Measurements from ENCODE around the gene HMG20B. TPM values are rescaled to one million over a fixed set of nuclear protein-coding genes. Genes with fewer than 3 reads are reported as not detected.

Gene HMG20B
- total and polyA plus RNA-seq, 2 of the 8 experiments (the other 6 are each of a cell fraction or from before 2014, with no cell fraction given) = 42.9 to 74.2 TPM

- Histone ChIP-seq H3K23me2 (ENCODE audit: low read depth, low read length) (peaks cover 5% of the 10 kb centered on the region; the same call in 1 of the 2 replicates), H3K4ac (replicated peaks; ENCODE audit: insufficient read length, low read depth, low read length) (no peak overlapping the region), H2BK15ac (ENCODE audit: low read length) (no peak overlapping the region), H3K23ac (ENCODE audit: insufficient read length) (no peak overlapping the region), H2BK120ac (replicated peaks; ENCODE audit: low read depth, low read length) (no peak overlapping the region), H2BK20ac (ENCODE audit: low read length) (no peak overlapping the region), H3K9ac (replicated peaks in 1 of 4; ENCODE audit: extremely low read depth in 1 of 4, low read depth in 3 of 4, low read length in 3 of 4) (no peak overlapping the region), H3K79me2 (ENCODE audit: control insufficient read depth in 1 of 2, insufficient read depth in 2 of 2, low read length in 2 of 2) (no peaks in the 10 kb centered on the region), H3K56ac (replicated peaks; ENCODE audit: insufficient read length, low read depth, low read length) (no peak overlapping the region), H3K4me1 (replicated peaks in 1 of 4; ENCODE audit: control insufficient read depth in 3 of 4, insufficient read depth in 4 of 4, low read length in 3 of 4) (peaks cover 0 to 3% (median 1%) of the 10 kb centered on the region in 4 experiments; a peak in 4 of 7 replicates), H2BK12ac (ENCODE audit: low read depth, low read length) (no peak overlapping the region), H2BK5ac (ENCODE audit: low read depth, low read length) (no peak overlapping the region), H2AK5ac (ENCODE audit: low read depth, low read length) (no peak overlapping the region), H2AFZ (ENCODE audit: low read length) (no peak overlapping the region), H3K27me3 (replicated peaks in 1 of 4; ENCODE audit: control insufficient read depth in 3 of 4, extremely low read depth in 1 of 4, insufficient read depth in 3 of 4, low read length in 3 of 4) (peaks cover 0 to 13% (median 12%) of the 10 kb centered on the region in 4 experiments; a peak in 5 of 7 replicates), H4K8ac (ENCODE audit: extremely low read depth, insufficient read depth, low read length) (no peak overlapping the region), H3K4me2 (ENCODE audit: insufficient read depth in 1 of 2, low read depth in 2 of 2, low read length in 2 of 2) (no peak overlapping the region), H3K4me3 (ENCODE audit: extremely low read depth in 1 of 4, insufficient read depth in 2 of 4, low read depth in 3 of 4, low read length in 4 of 4) (no peak overlapping the region), H4K91ac (replicated peaks; ENCODE audit: insufficient read length, low read length) (no peak overlapping the region), H3K27ac (ENCODE audit: low read depth, low read length) (no peak overlapping the region), H3K14ac (ENCODE audit: insufficient read length) (no peak overlapping the region), H3K79me1 (ENCODE audit: low read depth, low read length) (no peaks in the 10 kb centered on the region), H4K5ac (ENCODE audit: insufficient read length, low read depth, low read length) (no peak overlapping the region), H3K36me3 (ENCODE audit: control insufficient read depth in 2 of 4, insufficient read depth in 4 of 4, low read length in 3 of 4) (no peaks in the 10 kb centered on the region), H3K9me3 (ENCODE audit: insufficient read depth in 2 of 2, low read depth in 1 of 2, low read length in 1 of 2) (no peaks in the 10 kb centered on the region), H3K18ac (ENCODE audit: extremely low read depth, low read length) (no peak overlapping the region), H4K20me1 (replicated peaks in 1 of 2; ENCODE audit: control insufficient read depth in 1 of 2, insufficient read depth in 2 of 2, low read length in 2 of 2) (peaks cover 0 to 3% of the 10 kb centered on the region in 2 experiments)
- POLR2A ChIA-PET (ENCODE audit: partially characterized antibody) = interaction anchor here (0.9 to 1.6 kb wide), 2 partner anchors 26 to 98 kb away, joined by 3 to 4 read pairs; no protein-coding TSS in a partner anchor
- CTCF ChIA-PET (ENCODE audit: partially characterized antibody) = interaction anchor here (0.7 to 3.5 kb wide), 7 partner anchors 8 to 25 kb away, joined by 3 to 16 read pairs (median 3); partner anchors contain the start of gene GIPC3
- FAIRE-seq (no peak), DNase-seq (ENCODE audit: low read depth in 1 of 2, low spot score in 2 of 2) (no peak)
- WGBS, 2 experiments (ENCODE audit: extremely low coverage in 1 of 2, insufficient coverage in 1 of 2, insufficient read length in 1 of 2, insufficient replicate concordance in 2 of 2, low coverage in 1 of 2, low lambda C conversion rate in 2 of 2, missing lambda C conversion rate in 1 of 2) = 86% methylated on average over 12 of the region's 12 CpGs; no CpG with 5 or more reads in 1 of the 2 experiments
- no peak for TF ChIP-seq CTBP2 (IDR thresholded peaks at IDR 0.05; ENCODE audit: borderline replicate concordance, insufficient read depth, insufficient read length, low read length)
- no peak for TF ChIP-seq KDM5A (IDR thresholded peaks at IDR 0.05; ENCODE audit: low read length)
- TF ChIP-seq ATF3 (IDR thresholded peaks at IDR 0.05; ENCODE audit: insufficient read depth, low read depth, low read length) = no peak
- TF ChIP-seq CBX5 (IDR thresholded peaks at IDR 0.05; ENCODE audit: low read depth, low read length) = no peak
- TF ChIP-seq TAF1 (IDR thresholded peaks at IDR 0.05; ENCODE audit: low read depth, low read length) = no peak
- TF ChIP-seq SIX5 (IDR thresholded peaks at IDR 0.05; ENCODE audit: low read depth, low read length) = no peak
- TF ChIP-seq CEBPB (IDR thresholded peaks at IDR 0.05; ENCODE audit: low read depth, low read length) = no peak
- TF ChIP-seq RBBP5 (IDR thresholded peaks at IDR 0.05; ENCODE audit: borderline replicate concordance, low read depth, low read length) = no peak
- TF ChIP-seq JUN (IDR thresholded peaks at IDR 0.05; ENCODE audit: low read depth, low read length) = no peak
- TF ChIP-seq SP4 (IDR thresholded peaks at IDR 0.05; ENCODE audit: low read length) = no peak
These were observed 28.3 kb downstream of the HMG20B start for GRCh38 chr19:3601021-3601420.
